ENCODE data around the gene PTBP2. TPM values are rescaled to one million over a fixed set of nuclear protein-coding genes. Genes with fewer than 3 reads are reported as not detected.

The PTBP2 gene
- total RNA-seq, 6 experiments from 2014 or later = 6.5 to 9.6 (median 8.0) TPM

DNA sequence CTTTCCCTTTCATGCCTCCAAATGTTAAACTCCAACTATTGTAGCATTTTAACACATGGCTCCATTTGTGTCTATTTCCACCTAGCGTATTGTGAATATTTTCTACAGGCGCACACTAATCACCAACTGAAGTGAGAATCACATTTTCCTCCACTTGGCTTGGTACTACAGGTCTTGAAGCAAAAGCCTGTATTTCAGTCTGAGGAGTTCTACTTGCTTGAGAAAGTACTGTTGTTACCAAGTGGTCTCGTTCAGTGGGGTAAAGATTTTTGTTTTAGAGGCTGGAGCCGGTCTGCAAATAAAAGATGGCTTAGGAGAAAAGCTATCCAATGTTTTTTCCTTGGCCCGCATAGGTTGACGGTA is 550 bp upstream of the PTBP2 start:
- Mint-ChIP-seq H3K4me1 (ENCODE audit: low read depth) (peaks cover 32% of the 10 kb centered on the region), H3K27ac (peak overlapping the region; percentile 86), H3K27me3 (ENCODE audit: insufficient read depth) (peaks cover 7% of the 10 kb centered on the region), H3K4me3 (peak overlapping the region; percentile 94), H3K36me3 (ENCODE audit: low read depth) (peaks cover 15% of the 10 kb centered on the region), H3K9me3 (no peaks in the 10 kb centered on the region)
- TF ChIP-seq, protein P1, sequence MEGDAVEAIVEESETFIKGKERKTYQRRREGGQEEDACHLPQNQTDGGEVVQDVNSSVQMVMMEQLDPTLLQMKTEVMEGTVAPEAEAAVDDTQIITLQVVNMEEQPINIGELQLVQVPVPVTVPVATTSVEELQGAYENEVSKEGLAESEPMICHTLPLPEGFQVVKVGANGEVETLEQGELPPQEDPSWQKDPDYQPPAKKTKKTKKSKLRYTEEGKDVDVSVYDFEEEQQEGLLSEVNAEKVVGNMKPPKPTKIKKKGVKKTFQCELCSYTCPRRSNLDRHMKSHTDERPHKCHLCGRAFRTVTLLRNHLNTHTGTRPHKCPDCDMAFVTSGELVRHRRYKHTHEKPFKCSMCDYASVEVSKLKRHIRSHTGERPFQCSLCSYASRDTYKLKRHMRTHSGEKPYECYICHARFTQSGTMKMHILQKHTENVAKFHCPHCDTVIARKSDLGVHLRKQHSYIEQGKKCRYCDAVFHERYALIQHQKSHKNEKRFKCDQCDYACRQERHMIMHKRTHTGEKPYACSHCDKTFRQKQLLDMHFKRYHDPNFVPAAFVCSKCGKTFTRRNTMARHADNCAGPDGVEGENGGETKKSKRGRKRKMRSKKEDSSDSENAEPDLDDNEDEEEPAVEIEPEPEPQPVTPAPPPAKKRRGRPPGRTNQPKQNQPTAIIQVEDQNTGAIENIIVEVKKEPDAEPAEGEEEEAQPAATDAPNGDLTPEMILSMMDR (IDR thresholded peaks at IDR 0.05) = no peak
- DNase-seq = no peak

DNA sequence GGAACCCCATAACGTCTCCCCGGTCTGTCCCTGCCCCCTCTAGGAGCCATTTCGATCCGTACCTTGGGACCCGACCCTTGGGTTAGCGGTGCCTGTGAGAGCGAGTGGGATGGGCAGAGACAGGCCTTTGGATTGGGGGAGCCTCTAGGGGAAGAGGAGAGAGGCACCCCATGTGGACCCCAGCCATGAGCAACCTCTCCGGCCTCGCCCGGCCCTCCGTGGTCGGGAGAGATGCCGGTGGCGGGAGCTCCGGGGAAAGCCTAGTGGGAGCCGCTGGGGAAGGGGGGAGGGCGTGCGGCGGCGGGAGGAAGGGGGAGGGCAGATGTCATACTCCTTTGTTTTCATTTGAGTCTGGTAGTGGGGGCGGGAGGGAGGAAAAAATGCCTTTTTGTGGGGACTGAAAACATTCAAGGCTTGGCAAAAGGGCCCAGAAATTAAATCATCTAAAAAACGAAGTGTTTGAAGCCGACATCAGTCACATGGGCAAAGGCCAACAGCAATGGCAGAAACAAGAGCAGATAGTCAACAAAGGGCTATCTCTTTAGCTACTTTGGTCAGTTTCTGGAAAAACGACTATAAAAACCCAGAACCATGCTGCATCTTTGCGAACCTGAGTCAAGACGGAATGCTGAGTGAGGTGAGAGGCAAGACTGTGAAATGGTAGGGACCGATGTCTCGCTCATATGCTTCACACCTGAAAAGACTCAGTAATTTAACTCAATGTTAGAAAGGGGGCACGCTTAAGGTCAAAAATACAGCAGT is 758 bp downstream of the PTBP2 start:
- peak; percentile 16 for DNase-seq

DNA sequence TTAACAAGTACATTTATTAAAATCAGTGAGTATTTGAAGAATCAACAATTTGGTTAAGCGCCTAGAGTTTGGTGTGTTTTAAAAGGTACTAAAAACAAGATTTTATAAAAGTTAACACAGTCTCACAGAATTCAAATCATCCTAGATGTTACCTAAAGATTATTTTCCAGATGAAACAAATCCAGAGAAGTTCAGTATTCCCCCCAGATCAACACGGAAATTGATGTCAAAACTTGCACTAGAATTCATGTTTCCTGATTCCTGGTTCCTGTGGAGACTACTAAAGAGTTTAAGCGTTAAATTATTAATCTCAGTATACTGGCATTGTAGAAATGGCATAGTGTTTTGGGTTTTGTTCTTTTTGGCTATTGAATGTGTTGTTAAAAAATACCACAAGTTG is 1.4 kb downstream of the PTBP2 start:
- peaks cover 38% of the 10 kb centered on the region for H3K4me1 Mint-ChIP-seq (ENCODE audit: low read depth)
- peaks cover 26% of the 10 kb centered on the region for H3K36me3 Mint-ChIP-seq (ENCODE audit: low read depth)
- H3K4me3 Mint-ChIP-seq = peak overlapping the region; percentile 94
- no peaks in the 10 kb centered on the region for H3K9me3 Mint-ChIP-seq
- H3K27me3 Mint-ChIP-seq (ENCODE audit: insufficient read depth) = peaks cover 3% of the 10 kb centered on the region
- DNase-seq = no peak
- H3K27ac Mint-ChIP-seq = peak overlapping the region; percentile 92
- TF ChIP-seq, protein P1 (IDR thresholded peaks at IDR 0.05) = no peak

More for the DNA sequence above, 758 bp downstream of the PTBP2 start:
- Mint-ChIP-seq H3K27ac (peak overlapping the region; percentile 92), H3K9me3 (no peaks in the 10 kb centered on the region), H3K27me3 (ENCODE audit: insufficient read depth) (peaks cover 6% of the 10 kb centered on the region), H3K36me3 (ENCODE audit: low read depth) (peaks cover 22% of the 10 kb centered on the region), H3K4me3 (peak overlapping the region; percentile 94), H3K4me1 (ENCODE audit: low read depth) (peaks cover 38% of the 10 kb centered on the region)
- TF ChIP-seq, protein P1 (IDR thresholded peaks at IDR 0.05) = no peak

DNA sequence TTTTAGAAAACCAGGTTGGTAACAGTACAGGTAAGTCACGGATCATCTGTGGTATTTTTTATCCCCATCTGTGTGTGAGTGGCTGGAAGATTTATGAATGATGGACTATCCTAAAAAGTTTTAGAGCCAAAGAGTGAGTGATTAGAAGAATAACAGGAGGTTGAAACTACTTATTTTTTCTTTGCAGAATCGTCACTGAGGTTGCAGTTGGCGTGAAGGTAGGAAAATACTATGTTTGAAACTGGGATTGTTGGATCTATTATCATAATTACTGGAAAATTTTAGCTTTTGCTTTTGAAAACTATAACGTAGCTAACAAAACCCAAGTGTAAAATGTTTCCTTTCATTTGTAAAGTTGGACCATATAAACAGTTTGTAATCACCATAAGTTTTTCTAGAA is 1.8 kb downstream of the PTBP2 start:
- Mint-ChIP-seq H3K4me3 (peak overlapping the region; percentile 94), H3K4me1 (ENCODE audit: low read depth) (peaks cover 41% of the 10 kb centered on the region), H3K9me3 (no peaks in the 10 kb centered on the region), H3K36me3 (ENCODE audit: low read depth) (peaks cover 26% of the 10 kb centered on the region), H3K27me3 (ENCODE audit: insufficient read depth) (peaks cover 2% of the 10 kb centered on the region; the same call in 1 of the 2 replicates), H3K27ac (peak overlapping the region; percentile 92)
- DNase-seq = no peak
- TF ChIP-seq, protein P1 (IDR thresholded peaks at IDR 0.05) = no peak

GRCh38 chr1:96723936-96724335 is 2.4 kb downstream of the PTBP2 start:
- H3K36me3 Mint-ChIP-seq (ENCODE audit: low read depth) = peaks cover 26% of the 10 kb centered on the region

More at GRCh38 chr1:96723936-96724335, 2.4 kb downstream of the PTBP2 start:
- TF ChIP-seq, protein P1 (IDR thresholded peaks at IDR 0.05) = no peak
- H3K9me3 Mint-ChIP-seq = no peaks in the 10 kb centered on the region
- DNase-seq = no peak
- H3K27me3 Mint-ChIP-seq (ENCODE audit: insufficient read depth) = peaks cover 2% of the 10 kb centered on the region; the same call in 1 of the 2 replicates
- H3K4me3 Mint-ChIP-seq = peak overlapping the region; percentile 94; the same call in 1 of the 2 replicates
- peaks cover 45% of the 10 kb centered on the region for H3K4me1 Mint-ChIP-seq (ENCODE audit: low read depth)
- H3K27ac Mint-ChIP-seq = no peak overlapping the region

All from HFFc6 (cell line).